PFSK-1 (cell line): ENCODE measurements around the gene FOXD1.

Experiments used
- FOXP2 ChIP-seq: optimal IDR thresholded peaks from 2 replicates; pipeline ENCODE3; 2011; ENCODE audit warnings: borderline replicate concordance, control low read depth, inconsistent platforms; ENCODE audit not compliant: insufficient read depth; ENCODE audit errors: extremely low read length, extremely low read depth
- POLR2AphosphoS5 ChIP-seq: IDR thresholded peaks from 2 replicates; pipeline ENCODE4 v1.6.1; 2012; ENCODE audit warnings: low read depth, mild to moderate bottlenecking, control low read depth, low read length, moderate library complexity
- REST ChIP-seq, 2 experiments: IDR thresholded peaks; 2 replicates each; pipeline versions ENCODE4 v1.6.1 to v1.8.0; 2011 to 2012; ENCODE audit warnings: low read depth in 2 of 2, low read length in 2 of 2, control low read depth in 1 of 2, inconsistent platforms in 1 of 2, mild to moderate bottlenecking in 1 of 2, moderate library complexity in 1 of 2; ENCODE audit not compliant: insufficient read depth in 1 of 2
- SIN3A ChIP-seq: IDR thresholded peaks from 2 replicates; pipeline ENCODE4 v1.6.1; 2012; ENCODE audit warnings: mild to moderate bottlenecking, low read length, moderate library complexity, borderline replicate concordance; ENCODE audit not compliant: insufficient read depth
- TAF1 ChIP-seq: IDR thresholded peaks from 2 replicates; pipeline ENCODE4 v1.6.1; 2012; ENCODE audit warnings: low read length, control low read depth, borderline replicate concordance; ENCODE audit not compliant: insufficient read depth

Gene FOXD1

GRCh38 chr5:73434907-73435306, 13.7 kb downstream of the FOXD1 start:
- TF ChIP-seq POLR2AphosphoS5: no peak
- no peak for TF ChIP-seq TAF1
- no peak for TF ChIP-seq REST (IDR thresholded peaks at IDR 0.05; ENCODE audit: insufficient read depth in 1 of 2, low read depth in 2 of 2, low read length in 2 of 2)
- TF ChIP-seq SIN3A: no peak
- no peak for TF ChIP-seq FOXP2

- TF ChIP-seq SIN3A (no peak), REST (IDR thresholded peaks at IDR 0.05; ENCODE audit: insufficient read depth in 1 of 2, low read depth in 2 of 2, low read length in 2 of 2) (no peak), POLR2AphosphoS5 (no peak), TAF1 (no peak), FOXP2 (no peak)
These were observed 14.1 kb downstream of the FOXD1 start for GRCh38 chr5:73434461-73434860.

GRCh38 chr5:73433982-73434342, 14.6 kb downstream of the FOXD1 start:
- TF ChIP-seq FOXP2: no peak
- no peak for TF ChIP-seq REST (IDR thresholded peaks at IDR 0.05; ENCODE audit: insufficient read depth in 1 of 2, low read depth in 2 of 2, low read length in 2 of 2)
- no peak for TF ChIP-seq SIN3A
- TF ChIP-seq TAF1: no peak
- TF ChIP-seq POLR2AphosphoS5: no peak

GRCh38 chr5:73433272-73433981, 15.2 kb downstream of the FOXD1 start:
- TF ChIP-seq FOXP2 (no peak), POLR2AphosphoS5 (no peak), REST (IDR thresholded peaks at IDR 0.05; ENCODE audit: insufficient read depth in 1 of 2, low read depth in 2 of 2, low read length in 2 of 2) (no peak), TAF1 (no peak), SIN3A (no peak)
